ENCODE data around the gene NOL4L.

NOL4L gene

GRCh38 chr20:32476684-32477593 lies 108.2 kb downstream of the NOL4L start:
- Histone ChIP-seq H3K4me3 (replicated peaks; ENCODE audit: insufficient read depth, low read length) (no peak overlapping the region), H3K27me3 (ENCODE audit: insufficient read depth, poor library complexity, severe bottlenecking) (no peaks in the 10 kb centered on the region), H3K27ac (replicated peaks) (no peak overlapping the region)
- DNase-seq (ENCODE audit: low read depth in 1 of 2, low spot score in 1 of 2): no peak
- TF ChIP-seq, protein P1, sequence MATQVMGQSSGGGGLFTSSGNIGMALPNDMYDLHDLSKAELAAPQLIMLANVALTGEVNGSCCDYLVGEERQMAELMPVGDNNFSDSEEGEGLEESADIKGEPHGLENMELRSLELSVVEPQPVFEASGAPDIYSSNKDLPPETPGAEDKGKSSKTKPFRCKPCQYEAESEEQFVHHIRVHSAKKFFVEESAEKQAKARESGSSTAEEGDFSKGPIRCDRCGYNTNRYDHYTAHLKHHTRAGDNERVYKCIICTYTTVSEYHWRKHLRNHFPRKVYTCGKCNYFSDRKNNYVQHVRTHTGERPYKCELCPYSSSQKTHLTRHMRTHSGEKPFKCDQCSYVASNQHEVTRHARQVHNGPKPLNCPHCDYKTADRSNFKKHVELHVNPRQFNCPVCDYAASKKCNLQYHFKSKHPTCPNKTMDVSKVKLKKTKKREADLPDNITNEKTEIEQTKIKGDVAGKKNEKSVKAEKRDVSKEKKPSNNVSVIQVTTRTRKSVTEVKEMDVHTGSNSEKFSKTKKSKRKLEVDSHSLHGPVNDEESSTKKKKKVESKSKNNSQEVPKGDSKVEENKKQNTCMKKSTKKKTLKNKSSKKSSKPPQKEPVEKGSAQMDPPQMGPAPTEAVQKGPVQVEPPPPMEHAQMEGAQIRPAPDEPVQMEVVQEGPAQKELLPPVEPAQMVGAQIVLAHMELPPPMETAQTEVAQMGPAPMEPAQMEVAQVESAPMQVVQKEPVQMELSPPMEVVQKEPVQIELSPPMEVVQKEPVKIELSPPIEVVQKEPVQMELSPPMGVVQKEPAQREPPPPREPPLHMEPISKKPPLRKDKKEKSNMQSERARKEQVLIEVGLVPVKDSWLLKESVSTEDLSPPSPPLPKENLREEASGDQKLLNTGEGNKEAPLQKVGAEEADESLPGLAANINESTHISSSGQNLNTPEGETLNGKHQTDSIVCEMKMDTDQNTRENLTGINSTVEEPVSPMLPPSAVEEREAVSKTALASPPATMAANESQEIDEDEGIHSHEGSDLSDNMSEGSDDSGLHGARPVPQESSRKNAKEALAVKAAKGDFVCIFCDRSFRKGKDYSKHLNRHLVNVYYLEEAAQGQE (IDR thresholded peaks at IDR 0.05; ENCODE audit: insufficient replicate concordance, low read depth): no peak
- TF ChIP-seq SPI1 (IDR thresholded peaks at IDR 0.05; ENCODE audit: borderline replicate concordance, low read depth): no peak
- TF ChIP-seq CTCF (IDR thresholded peaks at IDR 0.05; ENCODE audit: insufficient read depth, low read length): no peak
- no peak for TF ChIP-seq POLR2AphosphoS5 (IDR thresholded peaks at IDR 0.05; ENCODE audit: low read depth)
- no peak for TF ChIP-seq GABPA (IDR thresholded peaks at IDR 0.05; ENCODE audit: low read depth)

DNA sequence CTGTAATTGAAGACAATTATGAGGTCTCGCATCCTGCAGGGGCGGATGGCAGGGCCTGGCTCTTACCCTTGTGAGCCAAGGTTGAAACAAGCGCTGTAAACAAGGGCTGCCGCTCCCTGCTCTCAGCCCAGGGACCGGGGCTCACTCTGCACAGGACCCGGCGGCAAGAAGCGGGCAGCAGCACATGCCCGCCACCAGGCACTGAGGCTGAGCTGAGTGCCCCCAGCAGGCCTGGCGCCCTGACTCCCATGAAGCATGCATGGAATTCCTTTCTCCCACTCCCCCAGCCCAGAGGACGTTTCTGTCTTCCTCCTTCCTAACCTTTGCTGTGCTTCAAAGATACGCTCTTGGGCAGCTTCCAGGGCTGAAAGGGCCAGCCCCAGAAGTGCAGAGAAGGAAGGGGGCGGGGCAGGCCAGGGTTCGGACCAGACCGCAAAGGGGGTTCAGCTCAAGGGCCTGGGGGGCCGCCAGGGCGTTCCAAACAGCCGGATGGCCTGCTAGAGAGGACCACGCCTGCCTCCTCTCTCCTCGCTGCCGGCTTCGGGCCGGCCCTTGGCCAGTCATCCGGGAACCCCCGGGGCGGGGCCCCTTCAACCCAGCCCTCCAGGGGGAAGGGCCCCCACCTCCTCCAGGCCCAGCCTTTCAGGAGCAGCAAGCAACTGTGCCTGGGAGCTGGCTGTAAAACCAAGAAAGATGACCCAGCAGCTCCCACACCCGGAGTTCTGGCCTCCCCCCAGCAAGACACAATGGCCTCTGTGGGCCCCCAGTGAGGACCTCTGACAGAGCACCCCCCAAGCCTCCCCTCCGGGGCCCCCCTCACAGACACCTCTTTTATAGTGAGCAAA lies 109.9 kb downstream of the NOL4L start:
- H3K4me3 ChIP-seq (replicated peaks; ENCODE audit: insufficient read depth, low read length): no peak overlapping the region
- TF ChIP-seq, protein P1 (IDR thresholded peaks at IDR 0.05; ENCODE audit: insufficient replicate concordance, low read depth): no peak
- TF ChIP-seq GABPA (IDR thresholded peaks at IDR 0.05; ENCODE audit: low read depth): no peak
- TF ChIP-seq POLR2AphosphoS5 (IDR thresholded peaks at IDR 0.05; ENCODE audit: low read depth): no peak
- no peak for TF ChIP-seq SPI1 (IDR thresholded peaks at IDR 0.05; ENCODE audit: borderline replicate concordance, low read depth)
- TF ChIP-seq CTCF (IDR thresholded peaks at IDR 0.05; ENCODE audit: insufficient read depth, low read length): no peak
- DNase-seq (ENCODE audit: low read depth in 1 of 2, low spot score in 1 of 2): no peak
- no peaks in the 10 kb centered on the region for H3K27me3 ChIP-seq (ENCODE audit: insufficient read depth, poor library complexity, severe bottlenecking)
- no peak overlapping the region for H3K27ac ChIP-seq (replicated peaks)

DNA sequence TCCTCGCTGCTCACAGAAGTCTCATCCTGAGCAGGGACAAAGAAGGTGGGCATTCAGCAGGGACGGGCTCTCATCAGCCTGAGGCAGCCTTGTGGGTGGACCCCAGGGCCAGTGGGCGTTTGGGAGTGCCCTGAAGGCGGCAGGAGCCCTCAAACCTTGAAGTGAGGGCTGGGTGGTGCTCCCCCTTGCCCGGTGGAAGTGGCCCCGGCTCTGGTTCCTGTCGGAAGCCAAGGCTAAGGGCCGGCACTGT lies 110.5 kb downstream of the NOL4L start:
- no peak for TF ChIP-seq GABPA (IDR thresholded peaks at IDR 0.05; ENCODE audit: low read depth)
- no peak for TF ChIP-seq SPI1 (IDR thresholded peaks at IDR 0.05; ENCODE audit: borderline replicate concordance, low read depth)
- no peak for TF ChIP-seq CTCF (IDR thresholded peaks at IDR 0.05; ENCODE audit: insufficient read depth, low read length)
- no peaks in the 10 kb centered on the region for H3K27me3 ChIP-seq (ENCODE audit: insufficient read depth, poor library complexity, severe bottlenecking)
- H3K27ac ChIP-seq (replicated peaks): no peak overlapping the region
- no peak for DNase-seq (ENCODE audit: low read depth in 1 of 2, low spot score in 1 of 2)
- no peak overlapping the region for H3K4me3 ChIP-seq (replicated peaks; ENCODE audit: insufficient read depth, low read length)

All from HL-60 (cell line).